ENCODE results near the gene ZSCAN30. TPM values are rescaled to one million over a fixed set of nuclear protein-coding genes. Genes with fewer than 3 reads are reported as not detected.
A peak's percentile ranks its signal among the peaks of the same experiment; 100 is the strongest.

ZSCAN30 gene
- total and polyA plus RNA-seq, 9 of the 15 experiments (the other 6 are each of a cell fraction or from before 2014, with no cell fraction given): 4.6 to 13.6 (median 10.8) TPM

DNA sequence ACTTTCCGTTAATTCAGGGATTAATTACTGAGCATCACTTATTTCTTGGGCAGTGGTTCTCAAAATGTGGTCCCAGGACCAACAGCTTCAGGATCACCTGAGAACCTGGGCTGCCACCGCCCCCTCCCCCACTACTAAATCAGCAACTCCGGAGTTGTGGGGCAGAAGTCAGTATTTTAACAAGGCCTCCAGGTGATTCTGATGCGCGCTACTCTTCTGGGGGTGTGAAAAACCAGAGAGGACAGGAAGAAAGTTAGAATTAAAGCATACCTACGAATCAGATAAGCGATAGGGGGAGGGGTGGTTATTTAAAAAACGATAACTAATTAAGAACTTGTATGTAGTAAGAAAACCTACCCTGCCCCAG lies 319 bp downstream of the ZSCAN30 start:
- H3K36me3 ChIP-seq (ENCODE audit: control insufficient read depth, insufficient read depth, low read length): peaks cover 29% of the 10 kb centered on the region
- in situ Hi-C loops (cut with MboI) (loop anchor here (5.0 kb wide), 1 partner anchor 47 kb away; the partner anchor contains the start of gene ZNF397), intact Hi-C loops (cut with micrococcal nuclease) (loop anchor here (2.0 to 10.0 kb wide), 3 partner anchors 49 to 285 kb away; partner anchors contain the start of genes ZNF24 and ZNF397)
- ATAC-seq (peak; percentile 46), DNase-seq (ENCODE audit: extremely low read depth in 1 of 4, low spot score in 3 of 4) (peak in 2 of 4 experiments; percentile 44 to 45), FAIRE-seq (no peak)
- POLR2A ChIA-PET: interaction anchor here (0.5 to 2.0 kb wide), 13 partner anchors 9 to 384 kb away, joined by 3 to 11 read pairs (median 4); no protein-coding TSS in a partner anchor
- peaks cover 0 to 5% of the 10 kb centered on the region in 2 experiments; a peak in 3 of 5 replicates for H3K4me1 ChIP-seq (replicated peaks in 1 of 2; ENCODE audit: control insufficient read depth in 2 of 2, insufficient read depth in 2 of 2, low read length in 2 of 2)
- BruUV-seq (replicated peaks): TSS peak; percentile 72
- peak overlapping the region; percentile 88 for H3K27ac ChIP-seq (ENCODE audit: extremely low read depth, low read depth, low read length)
- no peaks in the 10 kb centered on the region for H4K20me1 ChIP-seq (replicated peaks; ENCODE audit: control insufficient read depth, insufficient read depth, low read length)
- H3K9me3 ChIP-seq (replicated peaks; ENCODE audit: control insufficient read depth, insufficient read depth, low read depth, low read length): peaks cover 1% of the 10 kb centered on the region
- peak overlapping the region; percentile 98 for H3K4me2 ChIP-seq (ENCODE audit: insufficient read depth, low read length)
- peak overlapping the region; percentile 93 to 97 for H3K9ac ChIP-seq (ENCODE audit: insufficient read depth in 1 of 2, low read depth in 2 of 2, low read length in 2 of 2)
- peak overlapping the region; percentile 97 for H2AFZ ChIP-seq (ENCODE audit: low read depth, low read length)
- no peaks in the 10 kb centered on the region for H3K9me1 ChIP-seq (ENCODE audit: control insufficient read depth, insufficient read depth, low read length)
- H3K27me3 ChIP-seq (ENCODE audit: control insufficient read depth in 2 of 2, insufficient read depth in 2 of 2, low read length in 2 of 2): no peaks in the 10 kb centered on the region
- CTCF ChIA-PET (ENCODE audit: low intra/inter-chr PET ratio): no interaction called here
- peak overlapping the region; percentile 72 for H3K4me3 ChIP-seq
- WGBS (ENCODE audit: insufficient coverage, low coverage, missing lambda C conversion rate): 1% methylated on average over 8 of the region's 8 CpGs
- H3K79me2 ChIP-seq (ENCODE audit: control insufficient read depth, insufficient read depth, low read length): peaks cover 45% of the 10 kb centered on the region
- TF ChIP-seq BRD4 (IDR thresholded peaks at IDR 0.05) (peak; percentile 72; the same call in 1 of the 2 replicates), ZNF239 (CRISPR knock-in tag; IDR thresholded peaks at IDR 0.05) (no peak), HDGF (IDR thresholded peaks at IDR 0.05) (peak; percentile 1; the same call in 1 of the 2 replicates), NCOR1 (IDR thresholded peaks at IDR 0.05) (no peak), LEF1 (IDR thresholded peaks at IDR 0.05) (0 out of 2 replicates have a peak, but pooled peaks have one; percentile 14), SMARCE1 (IDR thresholded peaks at IDR 0.05) (0 out of 2 replicates have a peak, but pooled peaks have one; percentile 25), KAT2B (IDR thresholded peaks at IDR 0.05; ENCODE audit: low read depth, low read length) (no peak), MXI1 (IDR thresholded peaks at IDR 0.05; ENCODE audit: low read depth, low read length) (no peak), MAFF (IDR thresholded peaks at IDR 0.05; ENCODE audit: low read length) (0 out of 2 replicates have a peak, but pooled peaks have one; percentile 0), ZNF140 (CRISPR knock-in tag; IDR thresholded peaks at IDR 0.05) (no peak), ZNF57 (CRISPR knock-in tag; IDR thresholded peaks at IDR 0.05) (no peak), HNRNPL (IDR thresholded peaks at IDR 0.05; ENCODE audit: low read depth, low read length) (no peak), SIN3B (IDR thresholded peaks at IDR 0.05; ENCODE audit: low read depth) (no peak), ZNF79 (CRISPR knock-in tag; IDR thresholded peaks at IDR 0.05; ENCODE audit: low read depth) (no peak), MEIS2 (IDR thresholded peaks at IDR 0.05; ENCODE audit: partially characterized antibody) (no peak), SNIP1 (IDR thresholded peaks at IDR 0.05; ENCODE audit: low read depth) (no peak), ZNF23 (CRISPR knock-in tag; IDR thresholded peaks at IDR 0.05) (0 out of 2 replicates have a peak, but pooled peaks have one; percentile 36)
- TF ChIP-seq, protein P1, sequence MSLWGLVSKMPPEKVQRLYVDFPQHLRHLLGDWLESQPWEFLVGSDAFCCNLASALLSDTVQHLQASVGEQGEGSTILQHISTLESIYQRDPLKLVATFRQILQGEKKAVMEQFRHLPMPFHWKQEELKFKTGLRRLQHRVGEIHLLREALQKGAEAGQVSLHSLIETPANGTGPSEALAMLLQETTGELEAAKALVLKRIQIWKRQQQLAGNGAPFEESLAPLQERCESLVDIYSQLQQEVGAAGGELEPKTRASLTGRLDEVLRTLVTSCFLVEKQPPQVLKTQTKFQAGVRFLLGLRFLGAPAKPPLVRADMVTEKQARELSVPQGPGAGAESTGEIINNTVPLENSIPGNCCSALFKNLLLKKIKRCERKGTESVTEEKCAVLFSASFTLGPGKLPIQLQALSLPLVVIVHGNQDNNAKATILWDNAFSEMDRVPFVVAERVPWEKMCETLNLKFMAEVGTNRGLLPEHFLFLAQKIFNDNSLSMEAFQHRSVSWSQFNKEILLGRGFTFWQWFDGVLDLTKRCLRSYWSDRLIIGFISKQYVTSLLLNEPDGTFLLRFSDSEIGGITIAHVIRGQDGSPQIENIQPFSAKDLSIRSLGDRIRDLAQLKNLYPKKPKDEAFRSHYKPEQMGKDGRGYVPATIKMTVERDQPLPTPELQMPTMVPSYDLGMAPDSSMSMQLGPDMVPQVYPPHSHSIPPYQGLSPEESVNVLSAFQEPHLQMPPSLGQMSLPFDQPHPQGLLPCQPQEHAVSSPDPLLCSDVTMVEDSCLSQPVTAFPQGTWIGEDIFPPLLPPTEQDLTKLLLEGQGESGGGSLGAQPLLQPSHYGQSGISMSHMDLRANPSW (CRISPR knock-in tag; IDR thresholded peaks at IDR 0.05): no peak
- TF ChIP-seq, protein P2, sequence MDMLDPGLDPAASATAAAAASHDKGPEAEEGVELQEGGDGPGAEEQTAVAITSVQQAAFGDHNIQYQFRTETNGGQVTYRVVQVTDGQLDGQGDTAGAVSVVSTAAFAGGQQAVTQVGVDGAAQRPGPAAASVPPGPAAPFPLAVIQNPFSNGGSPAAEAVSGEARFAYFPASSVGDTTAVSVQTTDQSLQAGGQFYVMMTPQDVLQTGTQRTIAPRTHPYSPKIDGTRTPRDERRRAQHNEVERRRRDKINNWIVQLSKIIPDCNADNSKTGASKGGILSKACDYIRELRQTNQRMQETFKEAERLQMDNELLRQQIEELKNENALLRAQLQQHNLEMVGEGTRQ (CRISPR knock-in tag; IDR thresholded peaks at IDR 0.05): no peak
- TF ChIP-seq, protein P3, sequence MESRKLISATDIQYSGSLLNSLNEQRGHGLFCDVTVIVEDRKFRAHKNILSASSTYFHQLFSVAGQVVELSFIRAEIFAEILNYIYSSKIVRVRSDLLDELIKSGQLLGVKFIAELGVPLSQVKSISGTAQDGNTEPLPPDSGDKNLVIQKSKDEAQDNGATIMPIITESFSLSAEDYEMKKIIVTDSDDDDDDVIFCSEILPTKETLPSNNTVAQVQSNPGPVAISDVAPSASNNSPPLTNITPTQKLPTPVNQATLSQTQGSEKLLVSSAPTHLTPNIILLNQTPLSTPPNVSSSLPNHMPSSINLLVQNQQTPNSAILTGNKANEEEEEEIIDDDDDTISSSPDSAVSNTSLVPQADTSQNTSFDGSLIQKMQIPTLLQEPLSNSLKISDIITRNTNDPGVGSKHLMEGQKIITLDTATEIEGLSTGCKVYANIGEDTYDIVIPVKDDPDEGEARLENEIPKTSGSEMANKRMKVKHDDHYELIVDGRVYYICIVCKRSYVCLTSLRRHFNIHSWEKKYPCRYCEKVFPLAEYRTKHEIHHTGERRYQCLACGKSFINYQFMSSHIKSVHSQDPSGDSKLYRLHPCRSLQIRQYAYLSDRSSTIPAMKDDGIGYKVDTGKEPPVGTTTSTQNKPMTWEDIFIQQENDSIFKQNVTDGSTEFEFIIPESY (CRISPR knock-in tag; IDR thresholded peaks at IDR 0.05): 0 out of 2 replicates have a peak, but pooled peaks have one; percentile 5

All from K562 (cell line).